ENCODE results near the gene NUBP2. TPM values are rescaled to one million over a fixed set of nuclear protein-coding genes. Genes with fewer than 3 reads are reported as not detected.

The NUBP2 gene
- total RNA-seq, 1 experiment from 2014 or later, result 69.4 TPM

- Histone ChIP-seq H2AK5ac (ENCODE audit: insufficient read length, low read length) (no peak overlapping the region), H4K5ac (ENCODE audit: insufficient read length, low read depth, low read length) (no peak overlapping the region), H2BK5ac (ENCODE audit: insufficient read length, low read length) (no peak overlapping the region), H3K23ac (ENCODE audit: insufficient read length, low read depth, low read length) (no peak overlapping the region), H4K8ac (replicated peaks; ENCODE audit: insufficient read length, low read depth, low read length) (no peak overlapping the region), H3K4ac (ENCODE audit: low read depth, low read length) (no peak overlapping the region), H3K27ac (ENCODE audit: insufficient read length, low read depth, low read length) (no peak overlapping the region), H3K18ac (ENCODE audit: insufficient read length, low read depth, low read length) (no peak overlapping the region), H3K23me2 (ENCODE audit: insufficient read length, low read depth, low read length, poor library complexity, severe bottlenecking) (no peaks in the 10 kb centered on the region), H2AFZ (ENCODE audit: low read length) (no peak overlapping the region), H2BK12ac (ENCODE audit: insufficient read length, low read depth, low read length) (no peak overlapping the region), H3K4me1 (ENCODE audit: insufficient read depth, low read length) (no peaks in the 10 kb centered on the region), H4K20me1 (ENCODE audit: control insufficient read depth, insufficient read depth, insufficient read length) (no peaks in the 10 kb centered on the region), H3K9ac (ENCODE audit: extremely low read depth, insufficient read length, low read length) (no peak overlapping the region), H3K14ac (ENCODE audit: insufficient read depth, low read length) (no peak overlapping the region), H3K9me3 (ENCODE audit: control insufficient read depth, low read depth, low read length) (no peaks in the 10 kb centered on the region), H3K4me2 (ENCODE audit: insufficient read depth, insufficient read length, low read length) (no peak overlapping the region), H4K91ac (ENCODE audit: insufficient read length, low read depth, low read length) (no peak overlapping the region), H3T11ph (ENCODE audit: low read length) (no peak overlapping the region), H2BK120ac (ENCODE audit: low read depth, low read length, poor library complexity, severe bottlenecking) (no peak overlapping the region), H3K27me3 (ENCODE audit: insufficient read depth, low read length) (no peaks in the 10 kb centered on the region), H2BK20ac (ENCODE audit: low read depth, low read length, poor library complexity, severe bottlenecking) (no peak overlapping the region), H3K79me1 (ENCODE audit: insufficient read depth, low read depth, low read length, poor library complexity, severe bottlenecking) (no peaks in the 10 kb centered on the region), H2BK15ac (ENCODE audit: low read depth, low read length) (no peak overlapping the region), H3K79me2 (ENCODE audit: insufficient read depth, low read length) (no peaks in the 10 kb centered on the region), H3K56ac (ENCODE audit: insufficient read length, low read depth, low read length) (no peak overlapping the region)
- Mint-ChIP-seq H3K27me3 (ENCODE audit: low read depth) (no peaks in the 10 kb centered on the region), H3K4me3 (no peak overlapping the region), H3K36me3 (ENCODE audit: insufficient read depth in 1 of 3, low read depth in 3 of 3) (peaks cover 10 to 15% (median 14%) of the 10 kb centered on the region in 3 experiments), H3K4me1 (no peaks in the 10 kb centered on the region), H3K27ac (no peak overlapping the region), H3K9me3 (peaks cover 13 to 15% of the 10 kb centered on the region in 2 experiments)
- no peak for DNase-seq
- TF ChIP-seq, protein P1, sequence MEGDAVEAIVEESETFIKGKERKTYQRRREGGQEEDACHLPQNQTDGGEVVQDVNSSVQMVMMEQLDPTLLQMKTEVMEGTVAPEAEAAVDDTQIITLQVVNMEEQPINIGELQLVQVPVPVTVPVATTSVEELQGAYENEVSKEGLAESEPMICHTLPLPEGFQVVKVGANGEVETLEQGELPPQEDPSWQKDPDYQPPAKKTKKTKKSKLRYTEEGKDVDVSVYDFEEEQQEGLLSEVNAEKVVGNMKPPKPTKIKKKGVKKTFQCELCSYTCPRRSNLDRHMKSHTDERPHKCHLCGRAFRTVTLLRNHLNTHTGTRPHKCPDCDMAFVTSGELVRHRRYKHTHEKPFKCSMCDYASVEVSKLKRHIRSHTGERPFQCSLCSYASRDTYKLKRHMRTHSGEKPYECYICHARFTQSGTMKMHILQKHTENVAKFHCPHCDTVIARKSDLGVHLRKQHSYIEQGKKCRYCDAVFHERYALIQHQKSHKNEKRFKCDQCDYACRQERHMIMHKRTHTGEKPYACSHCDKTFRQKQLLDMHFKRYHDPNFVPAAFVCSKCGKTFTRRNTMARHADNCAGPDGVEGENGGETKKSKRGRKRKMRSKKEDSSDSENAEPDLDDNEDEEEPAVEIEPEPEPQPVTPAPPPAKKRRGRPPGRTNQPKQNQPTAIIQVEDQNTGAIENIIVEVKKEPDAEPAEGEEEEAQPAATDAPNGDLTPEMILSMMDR (conservative IDR thresholded peaks at IDR 0.05), result no peak
- WGBS (ENCODE audit: extremely low coverage, insufficient read length, low lambda C conversion rate), result no CpG with 5 or more reads among the region's 33 CpGs
Observed at GRCh38 chr16:1792836-1793577, 10.2 kb downstream of the NUBP2 start.

All from H9 (cell line).